GM21447 (cell line): ENCODE measurements around the gene PRKCI.
"Not testable (repeated sequence)": the region's sequence is repeated elsewhere in the genome, so short reads cannot be mapped to it uniquely, and the experiment has no call there.

ENCODE experiments used
- ATAC-seq: cut with Tn5 transposase; IDR thresholded peaks from one replicate; pipeline ENCODE4 v1.9.1; 2021; ENCODE audit not compliant: unreplicated experiment

PRKCI gene

DNA sequence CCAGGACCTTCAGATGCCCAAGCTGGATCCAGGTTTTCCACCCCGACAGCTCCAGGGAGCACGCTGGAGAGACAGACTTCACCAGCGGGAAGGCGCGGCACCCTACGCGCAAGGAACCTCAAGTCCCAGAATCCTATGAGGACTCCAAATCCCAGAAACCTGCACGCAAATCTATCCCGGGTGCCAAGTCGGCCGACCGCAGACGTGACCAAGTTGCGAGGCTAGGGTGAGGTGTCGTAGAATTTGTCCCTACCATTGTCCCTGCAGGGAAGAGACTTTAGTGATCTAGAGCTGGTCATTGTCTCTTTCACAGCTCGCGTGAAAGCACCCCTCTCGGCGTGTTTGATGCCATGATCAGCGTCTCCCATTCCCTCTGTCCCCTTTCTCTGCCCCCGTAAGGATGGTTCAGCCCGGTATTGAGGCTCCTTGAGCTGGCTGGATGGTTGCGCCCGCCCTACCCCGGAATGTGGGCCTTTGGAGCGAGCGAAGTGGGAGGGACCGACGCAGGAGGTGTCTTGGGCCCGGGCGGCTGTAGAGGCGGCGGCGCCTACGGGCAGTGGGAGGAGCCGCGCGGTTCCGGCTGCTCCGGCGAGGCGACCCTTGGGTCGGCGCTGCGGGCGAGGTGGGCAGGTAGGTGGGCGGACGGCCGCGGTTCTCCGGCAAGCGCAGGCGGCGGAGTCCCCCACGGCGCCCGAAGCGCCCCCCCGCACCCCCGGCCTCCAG lies at the start of gene PRKCI:
Gene PRKCI, plus strand, starts transcription at position 501 of the 723 bp plus-strand sequence. CDS start 246 bp downstream, outside the sequence.
- peak; percentile 96 for ATAC-seq

DNA sequence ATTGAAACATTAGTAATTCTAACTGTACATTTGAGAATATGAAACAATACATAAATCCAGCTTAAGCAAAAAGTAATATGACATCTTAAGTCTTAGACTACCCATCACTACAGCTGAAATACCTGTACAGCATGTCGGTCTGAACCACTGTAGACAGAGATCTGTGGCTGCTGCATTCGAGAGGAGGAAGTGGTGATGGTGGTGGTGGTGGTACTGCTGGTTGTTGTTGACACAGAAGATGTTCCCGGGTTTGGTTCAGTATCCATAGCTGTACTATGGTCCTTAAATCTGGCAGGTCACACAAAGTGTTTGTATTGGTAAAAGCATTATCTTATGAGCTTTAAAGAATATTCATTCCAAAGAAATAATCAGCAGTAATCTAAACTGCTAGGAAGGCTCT lies 43.6 kb upstream of the PRKCI start:
- peak; percentile 29 for ATAC-seq

DNA sequence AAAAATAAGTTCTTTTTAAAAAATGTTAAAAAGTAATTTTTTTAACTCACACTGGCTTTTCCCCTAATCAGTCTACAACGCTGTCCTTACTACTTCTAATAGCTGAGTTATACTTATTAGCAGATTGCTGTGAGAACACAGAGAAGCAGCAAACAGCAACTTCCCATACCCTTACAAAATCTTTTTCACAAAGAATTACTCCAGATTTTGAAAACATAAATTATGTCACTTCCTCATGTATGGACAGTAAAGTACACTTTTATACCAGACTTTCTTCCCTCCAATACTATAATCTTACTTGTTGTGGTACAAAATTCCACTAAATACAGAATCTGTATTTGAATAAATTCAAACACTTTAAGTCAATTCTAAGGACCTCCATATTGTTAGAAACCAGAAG lies 42.8 kb upstream of the PRKCI start:
- ATAC-seq: no peak

DNA sequence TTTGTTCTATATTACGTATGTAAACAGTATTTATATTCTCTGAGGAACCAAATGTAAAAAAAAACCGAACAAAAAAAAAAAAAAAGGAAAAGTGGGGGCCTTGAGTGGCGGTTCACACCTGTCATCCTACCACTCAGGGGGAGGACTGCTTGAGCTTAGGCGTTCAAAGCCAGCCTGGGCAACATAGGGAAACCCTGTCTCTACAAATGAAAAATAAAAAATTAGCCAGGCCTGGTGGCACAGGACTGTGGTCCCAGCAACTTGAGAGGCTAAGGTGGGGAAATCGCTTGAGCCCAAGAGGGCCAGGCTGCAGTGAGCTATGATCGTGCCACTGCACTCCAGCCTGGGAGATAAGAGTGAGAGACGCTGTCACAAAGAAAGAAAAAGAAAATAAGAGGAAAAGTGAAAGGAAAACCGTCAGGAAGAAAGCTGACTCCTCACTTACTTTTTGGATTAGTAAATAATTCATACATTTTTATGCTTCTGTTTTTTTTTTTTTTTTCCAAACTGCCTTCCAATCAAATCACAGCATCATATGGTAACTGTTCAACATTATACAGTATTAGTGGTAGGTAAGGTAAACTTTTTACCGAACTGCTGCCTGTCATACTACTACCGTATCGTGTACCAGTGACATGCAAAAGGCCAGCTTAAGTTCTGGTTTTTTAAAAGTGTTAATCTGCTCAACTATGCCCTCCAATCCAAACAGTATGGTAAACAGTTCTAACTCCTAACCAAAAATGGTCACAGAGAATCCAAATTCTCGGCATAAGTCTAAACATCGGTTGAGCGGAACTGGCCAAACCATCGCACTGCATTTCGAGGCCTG lies 41.9 kb upstream of the PRKCI start:
- peak; percentile 35 for ATAC-seq

DNA sequence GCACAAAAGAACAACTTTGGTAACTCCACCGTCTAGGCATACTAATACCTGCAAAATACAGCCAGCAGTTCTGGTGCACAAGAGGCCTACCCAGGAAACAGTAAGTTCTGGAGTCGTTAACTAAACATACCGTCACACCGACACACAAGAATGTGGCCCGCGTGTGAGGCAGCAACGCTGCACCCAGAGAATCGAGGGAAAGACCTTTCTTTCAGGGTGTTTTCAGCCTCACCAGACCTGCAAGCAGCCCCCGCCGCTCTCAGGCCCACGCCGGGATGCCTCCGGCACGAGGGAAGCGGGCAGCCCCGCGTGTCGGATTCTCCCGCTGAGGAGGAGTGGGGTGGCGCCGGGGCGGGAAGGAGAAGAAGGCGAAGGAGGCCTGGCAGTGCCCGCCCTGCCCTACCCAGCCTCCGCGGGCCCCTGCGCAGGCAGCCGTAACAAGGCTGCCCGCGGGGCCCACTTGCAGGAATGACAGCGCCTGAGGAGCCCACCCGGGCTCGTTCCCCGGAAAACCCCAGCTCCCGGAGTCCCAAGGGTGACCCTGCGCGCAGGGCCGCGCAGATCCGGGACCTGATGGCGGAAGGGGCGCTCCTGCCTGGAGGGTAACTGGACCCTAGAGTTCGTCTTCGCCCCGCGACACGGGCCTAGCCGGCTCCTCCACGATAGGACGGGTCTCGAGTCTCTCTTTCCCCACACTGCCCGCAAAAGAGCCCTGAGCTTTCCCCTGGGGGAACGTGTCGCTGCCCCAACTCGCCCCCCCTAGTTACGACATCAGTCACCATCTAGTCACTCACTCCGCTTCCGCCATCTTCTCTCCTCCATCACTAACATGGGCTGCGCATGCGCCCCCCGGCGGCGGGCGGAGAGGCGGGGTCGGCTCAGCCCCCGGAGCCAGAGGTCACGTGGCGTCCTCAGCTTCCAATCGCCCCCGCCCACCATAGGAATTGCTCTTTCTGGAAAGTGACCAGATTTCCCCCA lies 41.0 kb upstream of the PRKCI start, which contains the start of gene PHC3:
Gene PHC3, minus strand, starts transcription at position 826 of the 978 bp plus-strand sequence. Its CDS starts 18 bp downstream, at position 808.
- peak; percentile 68 for ATAC-seq

DNA sequence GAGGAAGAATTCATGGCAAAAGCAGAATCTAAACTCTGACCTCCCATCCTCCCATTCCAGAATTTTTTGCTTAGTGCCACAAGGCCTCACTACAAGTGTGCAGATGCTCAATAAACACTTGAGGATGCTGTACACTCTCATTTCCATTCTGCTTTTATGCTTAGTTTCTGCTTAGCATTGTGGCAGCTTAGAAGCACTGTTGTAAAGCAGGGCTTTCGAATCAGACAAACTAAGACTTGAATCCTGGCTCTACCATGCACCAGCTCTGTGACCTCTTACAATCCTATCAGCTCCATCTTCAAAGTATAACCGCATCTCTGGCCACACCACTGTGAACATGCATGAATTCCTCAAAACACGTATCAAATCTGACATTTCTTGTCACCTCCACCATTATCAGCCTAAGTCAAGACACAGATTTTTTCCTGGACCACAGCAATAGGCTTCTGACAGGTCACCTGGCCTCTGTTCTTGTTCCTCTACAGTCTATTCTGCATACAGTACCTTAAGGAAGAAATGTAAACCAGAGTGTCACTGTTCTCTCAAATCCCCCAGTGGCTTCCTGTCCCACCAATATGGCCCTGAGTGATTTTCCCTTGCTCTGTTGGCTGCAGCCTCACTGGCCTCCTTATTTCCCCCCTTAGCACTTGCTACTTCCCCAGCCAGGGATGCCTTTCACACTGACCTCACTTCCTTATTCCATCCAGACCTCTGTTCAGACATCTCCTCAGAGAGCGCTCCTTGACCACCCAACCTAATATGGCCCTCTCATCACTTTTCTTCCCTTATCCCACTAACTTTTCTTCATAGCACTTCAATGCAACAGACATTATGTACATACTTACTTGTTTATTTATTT lies 32.6 kb upstream of the PRKCI start:
- ATAC-seq: peak; percentile 31

DNA sequence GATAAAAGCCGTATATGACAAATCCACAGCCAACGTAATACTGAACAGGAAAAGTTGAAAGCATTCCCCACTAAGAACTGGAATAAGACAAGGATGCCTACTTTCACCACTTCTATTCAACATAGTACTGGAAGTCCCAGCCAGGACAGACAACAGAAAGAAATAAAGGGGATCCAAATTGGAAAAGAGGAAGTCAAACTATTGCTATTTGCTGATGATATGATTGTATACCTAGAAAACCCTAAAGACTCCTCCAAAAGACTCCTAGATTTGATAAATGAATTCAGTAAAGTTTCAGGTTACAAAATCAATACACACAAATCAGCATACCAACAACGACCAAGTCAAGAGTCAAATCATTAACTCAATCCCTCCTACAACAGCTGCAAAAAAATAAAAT lies 26.5 kb upstream of the PRKCI start:
- not testable (repeated sequence) for ATAC-seq

DNA sequence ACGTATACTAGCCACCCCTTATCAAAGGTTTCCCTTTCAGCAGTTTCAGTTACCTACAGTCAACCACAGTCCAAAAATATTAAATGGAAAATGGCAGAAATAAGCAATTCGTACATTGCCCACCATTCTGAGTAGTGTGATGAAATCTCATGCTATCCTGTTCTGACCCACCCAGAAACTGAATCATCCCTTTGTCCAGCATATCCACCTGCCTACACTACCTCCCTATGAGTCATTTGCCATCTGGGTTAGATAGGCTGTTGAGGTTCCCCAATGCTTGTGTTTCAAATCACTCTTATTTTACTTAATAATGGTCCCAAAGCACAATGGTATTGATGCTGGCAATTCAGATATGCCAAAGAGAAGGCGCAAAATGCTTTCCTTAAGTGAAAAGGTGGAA lies 25.4 kb upstream of the PRKCI start:
- ATAC-seq: no peak

DNA sequence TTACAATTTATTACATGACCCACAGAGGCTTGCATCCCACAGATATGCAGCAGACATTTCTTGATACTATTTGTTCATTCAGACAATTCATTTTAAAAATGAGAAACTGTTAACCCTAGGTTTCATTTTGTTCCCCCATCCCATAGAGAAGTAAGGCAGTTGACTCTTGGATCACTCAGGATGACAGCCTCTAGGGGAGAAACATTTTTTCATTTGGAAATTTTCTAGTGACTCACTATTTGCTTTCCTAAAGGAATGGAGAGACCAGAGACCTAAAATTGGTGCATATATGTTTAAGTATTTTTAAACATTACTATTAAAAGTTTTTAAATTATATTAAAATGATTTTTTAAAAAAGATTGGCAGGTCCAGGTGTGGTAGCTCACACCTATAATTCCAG lies 21.2 kb upstream of the PRKCI start:
- ATAC-seq: no peak

DNA sequence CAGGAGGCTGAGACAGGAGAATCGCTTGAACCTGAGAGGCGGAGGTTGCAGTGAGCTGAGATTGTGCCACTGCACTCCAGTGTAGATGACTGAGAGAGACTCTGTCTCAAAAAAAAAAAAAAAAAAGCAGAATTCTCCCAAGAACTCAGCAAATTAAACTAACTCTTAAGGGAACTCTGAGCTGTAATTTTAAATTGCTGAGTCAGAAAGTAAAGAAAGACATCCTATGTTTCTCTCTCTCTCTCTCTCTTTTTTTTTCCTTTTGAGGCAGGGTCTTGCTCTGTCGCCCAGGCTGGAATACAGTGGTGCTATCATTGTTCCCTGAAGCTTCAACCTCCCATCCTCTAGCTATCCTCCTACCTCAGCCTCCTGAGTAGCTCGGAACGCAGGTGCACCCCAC lies 20.7 kb upstream of the PRKCI start:
- ATAC-seq: no peak

DNA sequence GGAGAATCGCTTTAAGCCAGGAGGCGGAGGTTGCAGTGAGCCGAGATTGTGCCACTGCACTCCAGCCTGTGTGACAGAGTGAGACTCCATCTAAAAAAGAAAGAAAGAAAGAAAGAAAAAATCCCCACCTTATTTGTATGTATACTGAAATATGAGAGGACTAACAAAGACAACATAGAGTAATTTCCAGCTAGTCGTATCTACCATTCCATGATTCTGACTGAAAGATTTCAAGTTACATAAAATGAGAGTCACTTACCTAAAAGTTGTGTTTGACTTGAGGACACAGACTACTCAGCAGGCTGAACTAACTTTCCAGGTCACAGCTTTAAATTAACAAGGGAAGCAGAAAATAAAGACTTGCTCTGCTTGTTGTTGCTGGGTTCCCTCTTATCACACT lies 18.8 kb upstream of the PRKCI start:
- ATAC-seq: no peak

DNA sequence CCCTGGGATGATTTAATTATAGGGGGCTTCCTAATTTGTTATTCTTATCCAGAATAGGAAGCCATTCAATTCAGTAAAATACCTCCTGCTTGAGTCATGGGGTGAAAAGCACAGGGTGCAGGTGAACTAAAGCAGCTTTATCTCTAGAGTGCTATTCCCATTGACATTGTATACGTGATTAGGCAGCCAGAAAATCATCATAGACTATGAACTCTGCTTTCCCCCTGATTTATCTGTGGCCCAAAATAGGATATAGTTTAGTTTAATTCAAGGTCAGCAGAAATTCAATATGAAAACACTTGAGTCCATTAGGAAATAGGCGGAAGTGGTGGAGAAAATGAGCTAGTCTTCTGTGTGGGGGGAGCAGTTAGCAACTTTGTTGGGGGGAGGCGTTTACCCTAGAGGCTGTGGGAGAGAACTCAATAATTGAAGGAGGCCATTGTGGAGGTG lies 18.2 kb upstream of the PRKCI start:
- no peak for ATAC-seq

DNA sequence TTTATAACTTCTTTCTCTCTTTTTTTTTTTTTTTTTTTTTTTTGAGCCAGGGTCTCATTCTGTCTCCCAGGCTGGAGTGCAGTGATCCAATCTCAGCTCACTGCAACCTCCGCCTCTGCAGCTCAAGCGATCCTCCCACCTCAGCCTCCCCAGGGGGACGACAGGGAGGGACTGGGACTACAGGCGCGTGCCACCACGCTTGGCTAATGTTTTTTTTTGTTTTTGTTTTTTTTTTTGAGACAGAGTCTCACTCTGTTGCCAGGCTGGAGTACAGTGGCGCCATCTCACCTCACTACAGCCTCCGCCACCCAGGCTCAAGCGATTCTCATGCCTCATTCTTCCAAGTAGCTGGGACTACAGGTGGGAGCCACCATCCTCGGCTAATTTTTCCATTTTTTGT lies 17.7 kb upstream of the PRKCI start:
- no peak for ATAC-seq

DNA sequence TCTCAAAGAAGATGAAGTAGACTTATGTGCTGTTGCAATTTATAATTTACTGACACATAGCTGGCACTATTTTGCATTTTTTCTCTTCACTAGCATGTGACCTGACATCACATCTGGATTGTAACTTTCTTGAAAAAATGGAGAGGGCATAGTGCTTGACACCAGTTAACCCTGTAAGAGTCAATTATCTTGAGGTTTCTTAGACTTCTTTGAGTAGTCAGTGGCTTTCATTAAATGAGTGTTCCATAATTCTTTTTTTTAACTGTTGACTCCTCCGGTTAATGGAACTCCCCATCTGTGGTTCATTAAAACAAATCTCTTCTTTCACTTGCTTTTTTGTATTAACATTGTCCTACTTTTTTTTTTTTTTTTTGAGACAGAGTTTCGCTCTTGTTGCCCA lies 16.9 kb upstream of the PRKCI start:
- ATAC-seq: peak; percentile 52

DNA sequence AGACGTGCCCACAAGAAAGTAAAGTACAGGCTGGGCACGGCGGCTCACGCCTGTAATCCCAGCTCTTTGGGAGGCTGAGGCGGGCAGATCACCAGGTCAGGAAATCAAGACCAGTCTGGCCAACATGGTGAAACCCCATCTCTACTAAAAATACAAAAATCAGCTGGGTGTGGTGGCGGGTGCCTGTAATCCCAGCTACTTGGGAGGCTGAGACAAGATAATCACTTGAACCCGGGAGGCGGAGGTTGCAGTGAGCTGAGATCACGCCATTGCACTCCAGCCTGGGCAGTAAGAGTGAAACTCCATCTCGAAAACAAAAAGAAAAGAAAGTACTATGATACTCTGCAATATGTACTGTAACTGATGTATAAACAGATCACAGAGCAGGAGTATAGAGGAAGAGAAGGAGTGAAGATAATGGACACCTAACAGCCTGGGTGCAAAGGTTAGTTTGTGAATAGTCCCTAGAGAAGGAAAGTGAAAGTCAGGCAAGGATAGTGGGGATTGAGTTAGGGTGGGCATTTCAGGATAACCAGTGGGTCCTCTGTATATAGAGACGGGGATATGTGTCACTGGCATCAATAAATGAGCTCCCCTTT lies 16.0 kb upstream of the PRKCI start:
- ATAC-seq: not testable (repeated sequence)

DNA sequence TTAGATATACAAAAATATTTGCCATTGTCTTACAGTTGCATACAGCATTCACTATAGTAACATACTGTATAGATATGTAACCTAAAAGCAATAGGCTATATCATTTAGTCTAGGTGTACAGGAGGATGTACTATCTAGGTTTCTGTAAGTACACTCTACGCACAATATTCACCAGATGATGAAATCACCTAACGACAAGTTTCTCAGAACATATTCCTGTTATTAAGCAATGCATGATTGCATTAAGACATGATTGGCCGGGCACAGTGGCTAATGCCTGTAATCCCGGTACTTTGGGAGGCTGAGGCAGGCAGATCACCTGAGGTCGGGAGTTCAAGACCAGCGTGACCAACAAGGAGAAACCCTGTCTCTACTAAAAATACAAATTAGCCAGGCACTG lies 14.5 kb upstream of the PRKCI start:
- no peak for ATAC-seq

DNA sequence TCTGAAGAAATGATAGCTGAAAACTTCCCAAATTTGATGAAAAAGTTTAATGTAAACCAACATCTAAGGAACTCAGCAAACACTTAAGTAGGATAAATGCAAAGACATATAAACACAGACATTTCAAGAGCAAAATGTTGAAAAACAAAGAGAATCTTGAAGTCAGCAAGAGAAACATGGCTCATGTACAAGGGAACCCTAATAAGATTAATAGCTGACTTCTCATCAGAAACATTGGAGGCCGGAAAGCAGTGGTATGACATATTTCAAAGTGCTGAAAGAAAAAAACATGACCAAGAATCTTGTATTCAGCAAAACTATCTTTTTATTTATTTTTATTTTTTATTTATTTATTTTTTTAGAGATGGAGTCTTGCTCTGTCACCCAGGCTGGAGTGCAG lies 10.6 kb upstream of the PRKCI start:
- ATAC-seq: no peak

DNA sequence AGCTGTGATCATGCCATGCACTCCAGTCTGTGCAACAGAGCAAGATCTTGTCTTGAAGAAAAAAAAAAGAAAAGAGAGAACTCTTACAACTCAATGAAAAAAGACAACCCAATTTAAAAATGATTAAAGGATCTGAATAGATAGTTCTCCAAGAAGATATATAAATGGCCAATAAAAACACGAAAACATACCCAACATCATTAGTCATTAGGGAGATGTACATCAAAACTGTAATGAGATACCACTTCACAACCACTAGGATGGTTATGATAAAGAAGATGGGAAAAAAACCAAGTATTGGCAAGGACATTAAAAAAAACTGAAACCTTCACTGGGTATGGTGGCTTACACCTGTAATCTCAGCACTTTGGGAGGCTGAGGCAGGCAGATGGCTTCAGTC lies 2.4 kb upstream of the PRKCI start:
- no peak for ATAC-seq

DNA sequence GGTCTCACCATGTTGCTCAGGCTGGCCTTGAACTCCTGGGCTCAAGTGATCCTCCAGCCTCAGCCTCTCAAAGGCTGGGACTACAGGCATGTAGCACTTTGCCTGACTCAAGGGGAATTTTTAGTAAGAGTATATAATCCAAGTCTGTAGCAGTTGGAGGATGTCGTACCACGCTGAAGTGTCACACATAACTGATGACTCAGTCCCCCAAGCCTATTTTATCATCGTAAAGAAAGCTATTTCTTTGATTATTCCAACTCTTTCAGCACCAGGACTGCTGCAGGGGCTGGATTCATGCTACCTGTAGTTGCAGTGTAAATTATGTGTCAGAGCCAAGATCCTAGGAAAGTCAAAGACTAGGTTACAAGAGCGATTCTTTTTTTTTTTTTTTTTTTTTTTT lies 1.4 kb upstream of the PRKCI start:
- no peak for ATAC-seq
